SHP77 treated with DMSO at 0.1 percent for 48 hours (cell line): ENCODE results near the gene A2ML1.
"Not testable (repeated sequence)": the region's sequence is repeated elsewhere in the genome, so short reads cannot be mapped to it uniquely, and the experiment has no call there.

ENCODE experiments used
- DNase-seq: peaks from one replicate; lab custom pipeline; 2025; lab: John Stamatoyannopoulos, UW

A2ML1 gene

GRCh38 chr12:8906266-8907180 is 84.1 kb downstream of the A2ML1 start:
- no peak for DNase-seq

GRCh38 chr12:8907513-8907912 is 85.1 kb downstream of the A2ML1 start:
- no peak for DNase-seq

- no peak for DNase-seq
These were observed 87.3 kb downstream of the A2ML1 start for GRCh38 chr12:8909752-8910151.

DNA sequence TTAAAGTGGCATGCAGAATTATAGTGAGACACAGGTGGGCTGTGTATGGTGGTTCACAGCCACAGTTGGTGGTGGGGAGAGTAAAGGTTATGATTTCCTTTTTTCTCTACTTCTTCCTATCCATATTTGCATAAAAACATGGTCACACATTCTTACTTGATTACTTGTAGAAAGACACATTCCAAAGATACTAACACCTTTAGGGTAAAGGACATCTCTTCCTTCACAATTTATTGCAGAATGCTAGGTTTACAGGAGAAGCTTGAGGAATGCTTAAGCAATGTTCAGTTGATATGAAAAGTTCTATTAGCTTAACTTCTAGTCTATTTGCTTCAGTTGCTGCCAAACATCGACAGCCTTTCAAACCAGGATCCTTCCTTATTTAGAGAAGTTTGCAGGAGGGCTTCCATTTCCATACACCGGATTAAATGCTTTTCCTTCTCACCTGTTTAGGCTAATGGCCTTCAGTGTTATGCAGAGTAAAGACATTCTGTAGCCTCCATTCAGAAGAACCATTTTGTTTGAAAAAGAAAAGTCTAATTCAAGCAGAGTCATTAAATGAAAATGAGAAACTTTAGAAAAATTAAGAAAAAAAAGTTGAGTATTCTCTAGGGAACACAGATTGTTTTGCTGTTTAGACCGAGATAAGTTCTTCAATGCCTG is 89.3 kb downstream of the A2ML1 start:
- no peak for DNase-seq

- no peak for DNase-seq
These were observed 90.5 kb downstream of the A2ML1 start for GRCh38 chr12:8912914-8913313.

DNA sequence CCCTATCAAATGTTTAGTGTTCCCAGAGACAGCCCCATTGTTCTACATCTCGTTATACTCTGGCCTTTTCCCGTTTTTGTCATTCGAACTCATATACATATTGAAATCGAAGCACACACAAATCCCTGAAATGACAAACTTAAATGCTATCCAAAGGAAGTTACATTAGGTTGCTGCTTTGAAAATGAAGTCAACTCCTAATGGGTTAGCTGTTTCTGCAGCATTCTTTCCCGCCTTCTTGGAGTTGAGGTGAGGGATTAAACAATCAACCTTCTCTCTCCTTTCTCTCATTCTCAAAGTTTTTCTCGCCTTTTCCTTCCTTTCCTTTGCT is 91.2 kb downstream of the A2ML1 start:
- no peak for DNase-seq

GRCh38 chr12:8914033-8914715 is 91.8 kb downstream of the A2ML1 start, which contains the start of gene PHC1:
Gene PHC1 (plus strand): TSS chr12:8914509. CDS start chr12:8917678, 3,169 bp downstream.
- DNase-seq = not testable (repeated sequence)

GRCh38 chr12:8914716-8915526 is 92.5 kb downstream of the A2ML1 start:
- no peak for DNase-seq

DNA sequence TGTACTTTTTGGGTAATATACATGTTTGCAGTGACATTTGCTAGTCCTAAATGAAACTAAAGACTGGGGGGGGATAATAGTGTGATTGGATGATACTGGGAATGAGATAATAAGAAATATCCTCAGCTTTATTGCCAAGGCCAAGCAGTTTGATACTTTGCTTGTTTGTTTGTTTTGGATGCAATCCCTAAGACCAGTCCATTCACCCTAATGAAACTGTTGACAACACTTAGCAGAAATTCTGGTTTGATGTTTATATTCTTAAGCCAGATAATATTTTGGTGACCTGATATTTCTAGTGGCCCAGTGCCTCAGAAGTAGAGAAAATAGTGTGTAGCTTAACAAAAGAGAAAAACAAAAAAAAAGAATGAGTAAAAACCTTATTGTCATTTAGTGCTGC is 93.7 kb downstream of the A2ML1 start:
- DNase-seq = no peak

GRCh38 chr12:8917031-8917430 is 94.6 kb downstream of the A2ML1 start:
- DNase-seq = no peak

DNA sequence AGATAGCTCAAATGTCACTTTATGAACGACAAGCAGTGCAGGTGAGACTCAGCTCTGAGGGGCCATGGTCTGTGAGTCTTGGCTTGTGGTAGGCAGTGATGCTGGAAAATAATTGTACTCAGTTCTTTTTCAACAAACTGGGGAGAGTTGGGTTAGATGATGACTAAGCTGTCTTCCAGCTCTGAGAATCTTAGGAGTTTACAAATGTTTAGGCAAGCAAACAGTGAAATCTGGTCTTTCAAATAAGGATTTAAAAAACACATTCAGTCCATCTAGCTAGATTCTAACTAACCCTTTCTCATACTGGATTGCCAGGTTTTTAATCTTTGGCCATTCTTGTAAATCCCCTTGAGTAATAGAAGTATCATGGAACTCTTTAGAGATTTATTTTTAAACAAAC is 95.3 kb downstream of the A2ML1 start:
- no peak for DNase-seq

- not testable (repeated sequence) for DNase-seq
These were observed 97.2 kb downstream of the A2ML1 start for GRCh38 chr12:8919643-8920042.

GRCh38 chr12:8922544-8922943 is 100.1 kb downstream of the A2ML1 start:
- no peak for DNase-seq
